DND-41 (cell line): ENCODE measurements around the gene PRR5L.

ENCODE experiments used
- ATAC-seq: fragments of 200-7000 bp; cut with Tn5 transposase; 3 replicates; pipeline ENCODE4 v1.9.1; 2021; ENCODE audit warnings: low read depth; ENCODE audit not compliant: insufficient read depth
- DNase-seq: peaks from one replicate; pipeline ENCODE4 v3.0.0-alpha.2; 2020
- H2AFZ ChIP-seq: 2 replicates; pipeline ENCODE4 v1.6.0; 2012; ENCODE audit warnings: low read depth, low read length
- H3K27ac ChIP-seq: 2 replicates; pipeline ENCODE4 v1.5.1; 2012; ENCODE audit warnings: low read length, inconsistent platforms
- H3K27me3 ChIP-seq: fragments of 200-600 bp; sonication (generic); 2 replicates; pipeline ENCODE4 v1.6.0; 2012; ENCODE audit warnings: low read length, mild to moderate bottlenecking, inconsistent platforms; ENCODE audit not compliant: insufficient read depth, poor library complexity
- H3K36me3 ChIP-seq: 2 replicates; pipeline ENCODE4 v1.5.1; 2012; ENCODE audit warnings: low read length, inconsistent platforms; ENCODE audit not compliant: insufficient read depth
- H3K4me1 ChIP-seq: 2 replicates; pipeline ENCODE4 v1.5.1; 2012; ENCODE audit warnings: mild to moderate bottlenecking, low read length; ENCODE audit not compliant: insufficient read depth
- H3K4me2 ChIP-seq: 2 replicates; pipeline ENCODE4 v1.6.0; 2012; ENCODE audit warnings: mild to moderate bottlenecking, moderate library complexity, low read length, inconsistent platforms; ENCODE audit not compliant: insufficient read depth
- H3K4me3 ChIP-seq, 2 experiments: fragments of 200-600 bp in 1 of 2; shearing (Covaris generic) in 1 of 2; 2 replicates each; pipeline ENCODE4 v1.5.1; 2012 to 2016; ENCODE audit warnings: inconsistent platforms in 2 of 2, low read length in 2 of 2, mild to moderate bottlenecking in 2 of 2, low read depth in 1 of 2, moderate library complexity in 1 of 2
- H3K79me2 ChIP-seq: 2 replicates; pipeline ENCODE4 v1.6.0; 2012; ENCODE audit warnings: low read length, inconsistent platforms; ENCODE audit not compliant: insufficient read depth
- H3K9ac ChIP-seq: 2 replicates; pipeline ENCODE4 v1.6.0; 2012; ENCODE audit warnings: low read depth, mild to moderate bottlenecking, inconsistent platforms, low read length, moderate library complexity
- H3K9me3 ChIP-seq: 2 replicates; pipeline ENCODE4 v1.5.1; 2012; ENCODE audit warnings: low read length, moderate library complexity, mild to moderate bottlenecking, inconsistent platforms; ENCODE audit not compliant: insufficient read depth, severe bottlenecking
- H4K20me1 ChIP-seq: 2 replicates; pipeline ENCODE4 v1.6.0; 2012; ENCODE audit warnings: low read length; ENCODE audit not compliant: insufficient read depth
- EZH2 ChIP-seq: IDR thresholded peaks from 3 replicates; pipeline ENCODE4 v1.6.1; 2012; ENCODE audit warnings: borderline replicate concordance, low read depth, mild to moderate bottlenecking, moderate library complexity, low read length, inconsistent platforms; ENCODE audit not compliant: severe bottlenecking
- TF ChIP-seq, protein P1 (sequence below): IDR thresholded peaks from 2 replicates; pipeline ENCODE4 v1.5.1; 2012; ENCODE audit warnings: borderline replicate concordance, low read length, moderate library complexity, mild to moderate bottlenecking; ENCODE audit not compliant: poor library complexity, severe bottlenecking; ENCODE audit errors: extremely low read depth

The PRR5L gene

DNA sequence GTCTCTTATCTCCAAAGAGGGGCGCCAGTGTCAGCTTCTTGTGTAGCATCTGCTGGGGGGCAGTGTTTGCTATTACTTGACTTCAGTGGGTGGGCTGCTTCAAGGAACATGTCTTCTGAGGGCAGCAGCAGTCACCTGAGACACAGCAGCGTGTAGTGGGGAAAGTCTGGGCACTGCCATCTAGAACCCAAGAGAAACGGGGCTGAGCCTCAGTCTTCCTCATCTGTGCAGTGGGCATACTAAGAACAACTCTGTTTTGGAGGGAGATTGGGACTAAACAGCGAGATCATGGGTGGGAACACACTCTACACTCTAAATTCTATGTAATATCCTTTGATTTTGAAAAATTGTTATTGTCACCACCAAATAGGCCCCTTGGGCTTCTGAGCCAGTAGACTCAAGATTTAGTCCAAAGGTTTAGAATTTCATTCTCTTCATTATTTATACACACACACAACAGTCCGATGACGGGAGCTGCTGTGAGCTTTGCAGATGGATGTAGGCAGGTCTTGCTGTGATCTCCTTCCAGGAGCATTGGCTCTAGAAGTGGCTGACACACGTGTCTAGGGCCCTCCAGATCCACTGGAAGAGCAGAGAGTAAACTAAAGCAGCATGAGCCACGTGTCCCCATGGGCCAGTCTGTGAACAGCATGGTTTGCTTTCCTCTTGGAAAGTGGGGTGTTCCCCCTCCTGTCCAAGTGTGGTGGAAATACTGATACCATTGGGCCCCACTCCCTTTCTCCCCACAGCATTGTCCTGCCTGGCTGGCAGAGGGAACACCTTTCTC, 162.2 kb downstream of the PRR5L start:
- TF ChIP-seq EZH2, result no peak
- TF ChIP-seq, protein P1, sequence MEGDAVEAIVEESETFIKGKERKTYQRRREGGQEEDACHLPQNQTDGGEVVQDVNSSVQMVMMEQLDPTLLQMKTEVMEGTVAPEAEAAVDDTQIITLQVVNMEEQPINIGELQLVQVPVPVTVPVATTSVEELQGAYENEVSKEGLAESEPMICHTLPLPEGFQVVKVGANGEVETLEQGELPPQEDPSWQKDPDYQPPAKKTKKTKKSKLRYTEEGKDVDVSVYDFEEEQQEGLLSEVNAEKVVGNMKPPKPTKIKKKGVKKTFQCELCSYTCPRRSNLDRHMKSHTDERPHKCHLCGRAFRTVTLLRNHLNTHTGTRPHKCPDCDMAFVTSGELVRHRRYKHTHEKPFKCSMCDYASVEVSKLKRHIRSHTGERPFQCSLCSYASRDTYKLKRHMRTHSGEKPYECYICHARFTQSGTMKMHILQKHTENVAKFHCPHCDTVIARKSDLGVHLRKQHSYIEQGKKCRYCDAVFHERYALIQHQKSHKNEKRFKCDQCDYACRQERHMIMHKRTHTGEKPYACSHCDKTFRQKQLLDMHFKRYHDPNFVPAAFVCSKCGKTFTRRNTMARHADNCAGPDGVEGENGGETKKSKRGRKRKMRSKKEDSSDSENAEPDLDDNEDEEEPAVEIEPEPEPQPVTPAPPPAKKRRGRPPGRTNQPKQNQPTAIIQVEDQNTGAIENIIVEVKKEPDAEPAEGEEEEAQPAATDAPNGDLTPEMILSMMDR, result no peak
- Histone ChIP-seq H3K4me3 (no peak overlapping the region), H3K27me3 (peaks cover 29% of the 10 kb centered on the region), H3K36me3 (no peaks in the 10 kb centered on the region), H3K9ac (no peak overlapping the region), H3K4me1 (peaks cover 15% of the 10 kb centered on the region), H3K4me2 (no peak overlapping the region), H2AFZ (no peak overlapping the region), H3K79me2 (no peaks in the 10 kb centered on the region), H4K20me1 (peaks cover 13% of the 10 kb centered on the region; the same call in 1 of the 2 replicates), H3K9me3 (no peaks in the 10 kb centered on the region), H3K27ac (no peak overlapping the region)
- DNase-seq (no peak), ATAC-seq (no peak)

- H2AFZ ChIP-seq, result no peak overlapping the region
- no peak overlapping the region for H3K27ac ChIP-seq
- H4K20me1 ChIP-seq, result peaks cover 6% of the 10 kb centered on the region; the same call in 1 of the 2 replicates
- H3K27me3 ChIP-seq, result peaks cover 29% of the 10 kb centered on the region
- TF ChIP-seq, protein P1, result no peak
- no peak for TF ChIP-seq EZH2
- H3K4me1 ChIP-seq, result peaks cover 8% of the 10 kb centered on the region
- H3K36me3 ChIP-seq, result no peaks in the 10 kb centered on the region
- H3K9me3 ChIP-seq, result no peaks in the 10 kb centered on the region
- no peaks in the 10 kb centered on the region for H3K79me2 ChIP-seq
- ATAC-seq, result no peak
- no peak overlapping the region for H3K4me2 ChIP-seq
- H3K4me3 ChIP-seq, result no peak overlapping the region
- no peak overlapping the region for H3K9ac ChIP-seq
- no peak for DNase-seq
Measured at GRCh38 chr11:36459046-36459445, 163.0 kb downstream of the PRR5L start.

DNA sequence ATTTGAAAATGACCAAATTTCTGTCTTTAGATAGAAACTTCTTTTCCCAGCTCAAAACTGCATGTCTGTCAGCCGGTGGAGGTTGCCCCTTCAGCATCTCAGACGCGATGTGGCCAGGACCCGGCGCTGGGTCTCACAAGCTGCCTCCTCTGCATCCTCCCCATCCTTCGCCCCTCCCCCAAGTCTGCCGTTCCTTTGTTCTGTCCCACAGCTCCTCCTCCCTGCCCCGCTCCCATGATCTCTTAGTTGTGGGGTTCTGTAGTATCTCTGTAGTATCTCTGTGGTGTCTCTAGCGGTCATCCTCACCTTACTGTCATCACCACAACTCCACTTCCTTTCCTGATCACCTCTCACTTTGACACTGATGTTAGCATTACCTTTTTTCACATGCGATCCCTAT, 164.1 kb downstream of the PRR5L start:
- Histone ChIP-seq H3K9ac (no peak overlapping the region), H3K79me2 (no peaks in the 10 kb centered on the region), H3K4me1 (no peaks in the 10 kb centered on the region), H2AFZ (no peak overlapping the region), H3K27me3 (peaks cover 29% of the 10 kb centered on the region), H3K36me3 (no peaks in the 10 kb centered on the region), H3K4me2 (no peak overlapping the region), H3K9me3 (no peaks in the 10 kb centered on the region), H3K27ac (no peak overlapping the region), H3K4me3 (no peak overlapping the region), H4K20me1 (peaks cover under 1% of the 10 kb centered on the region; the same call in 1 of the 2 replicates)
- TF ChIP-seq EZH2, result no peak
- TF ChIP-seq, protein P1, result no peak
- DNase-seq (no peak), ATAC-seq (no peak)
